IMR-90 (cell line): ENCODE results near the gene MAPK8IP1. TPM values are rescaled to one million over a fixed set of nuclear protein-coding genes. Genes with fewer than 3 reads are reported as not detected.

ENCODE experiments used
- ATAC-seq: fragments of 200-7000 bp; cut with Tn5 transposase; 2 replicates; pipeline ENCODE4 v1.9.1; 2020; ENCODE audit warnings: low read depth, mild to moderate bottlenecking, moderate library complexity
- BruUV-seq: library from RNA; stranded (reverse); fragments of 400-500 nt; replicated peaks from 2 replicates; lab custom pipeline; 2021; lab: Mats Ljungman, UMichigan
- CTCF ChIA-PET: fragments of 300-600 bp; formaldehyde crosslinking; extraction: SDS; loops from one replicate; lab custom pipeline; 2021; ENCODE audit warnings: antibody characterized with exemption; lab: Yijun Ruan, JAX
- POLR2A ChIA-PET: fragments of 300-600 bp; sonication (Branson Sonifier 250); formaldehyde crosslinking; loops from one replicate; lab custom pipeline; 2022; ENCODE audit warnings: antibody characterized with exemption; ENCODE audit not compliant: unreplicated experiment; lab: Charles Lee
- DNase-seq: peaks from one replicate; pipeline ENCODE4 v3.0.0; 2013
- H2AFZ ChIP-seq: replicated peaks from 2 replicates; pipeline ENCODE3; 2013; ENCODE audit warnings: low read length, mild to moderate bottlenecking; ENCODE audit not compliant: poor library complexity
- H2AK5ac ChIP-seq: 2 replicates; pipeline ENCODE4 v1.6.1; 2013; ENCODE audit warnings: low read depth, low read length, inconsistent platforms
- H2AK9ac ChIP-seq: replicated peaks from 2 replicates; pipeline ENCODE3; 2013; ENCODE audit warnings: mild to moderate bottlenecking, low read depth, low read length, moderate library complexity; ENCODE audit not compliant: poor library complexity
- H2BK120ac ChIP-seq: 2 replicates; pipeline ENCODE4 v1.6.1; 2013; ENCODE audit warnings: low read depth, low read length, inconsistent platforms
- H2BK15ac ChIP-seq: 3 replicates; pipeline ENCODE4 v1.6.1; 2013; ENCODE audit warnings: low read depth, low read length, inconsistent platforms
- H2BK20ac ChIP-seq: 2 replicates; pipeline ENCODE4 v1.6.1; 2013; ENCODE audit warnings: low read depth, mild to moderate bottlenecking, inconsistent platforms, low read length, moderate library complexity
- H2BK5ac ChIP-seq: 2 replicates; pipeline ENCODE4 v1.6.1; 2013; ENCODE audit warnings: mild to moderate bottlenecking, low read depth, low read length, inconsistent platforms; ENCODE audit not compliant: poor library complexity, severe bottlenecking
- H3K14ac ChIP-seq: replicated peaks from 2 replicates; pipeline ENCODE4 v1.6.1; 2013; ENCODE audit warnings: low read depth, low read length, inconsistent platforms
- H3K18ac ChIP-seq: 2 replicates; pipeline ENCODE4 v1.6.1; 2013; ENCODE audit warnings: low read depth, low read length, control low read depth
- H3K23ac ChIP-seq: 2 replicates; pipeline ENCODE4 v1.6.1; 2013; ENCODE audit warnings: low read depth, low read length, inconsistent platforms
- H3K27ac ChIP-seq: 2 replicates; pipeline ENCODE4 v1.5.1; 2013; ENCODE audit warnings: mild to moderate bottlenecking, control low read depth, low read length; ENCODE audit not compliant: insufficient read depth
- H3K27me3 ChIP-seq: 2 replicates; pipeline ENCODE4 v1.6.1; 2013; ENCODE audit warnings: low read length; ENCODE audit not compliant: control insufficient read depth, insufficient read depth
- H3K36me3 ChIP-seq: 2 replicates; pipeline ENCODE4 v1.6.1; 2013; ENCODE audit warnings: low read length, mixed read lengths; ENCODE audit not compliant: control insufficient read depth, insufficient read depth
- H3K4ac ChIP-seq: 2 replicates; pipeline ENCODE4 v1.6.1; 2013; ENCODE audit warnings: low read depth, low read length, inconsistent platforms
- H3K4me1 ChIP-seq: 2 replicates; pipeline ENCODE4 v1.6.1; 2013; ENCODE audit warnings: low read length, mixed read lengths; ENCODE audit not compliant: control insufficient read depth, insufficient read depth
- H3K4me2 ChIP-seq: 2 replicates; pipeline ENCODE4 v1.6.1; 2013; ENCODE audit warnings: low read depth, mild to moderate bottlenecking, control low read depth, low read length, moderate library complexity
- H3K4me3 ChIP-seq: 2 replicates; pipeline ENCODE4 v1.5.1; 2013; ENCODE audit warnings: low read depth, mild to moderate bottlenecking, control low read depth, low read length, moderate library complexity; ENCODE audit not compliant: insufficient read depth
- H3K56ac ChIP-seq: 2 replicates; pipeline ENCODE4 v1.6.1; 2013; ENCODE audit warnings: low read length, inconsistent platforms; ENCODE audit not compliant: insufficient read depth; ENCODE audit errors: extremely low read depth
- H3K79me1 ChIP-seq, 2 experiments: 2 replicates each; pipeline ENCODE4 v1.6.1; 2013; ENCODE audit warnings: low read length in 2 of 2, inconsistent platforms in 1 of 2, low read depth in 1 of 2
- H3K9ac ChIP-seq: 2 replicates; pipeline ENCODE4 v1.6.1; 2013; ENCODE audit warnings: low read depth, low read length, control low read depth
- H3K9me1 ChIP-seq: 2 replicates; pipeline ENCODE4 v1.6.1; 2013; ENCODE audit warnings: low read length, inconsistent platforms; ENCODE audit not compliant: insufficient read depth
- H3K9me3 ChIP-seq: 2 replicates; pipeline ENCODE4 v1.6.1; 2013; ENCODE audit warnings: low read length; ENCODE audit not compliant: control insufficient read depth, insufficient read depth
- H4K20me1 ChIP-seq: 2 replicates; pipeline ENCODE4 v1.6.1; 2013; ENCODE audit warnings: low read length, inconsistent platforms; ENCODE audit not compliant: insufficient read depth
- H4K5ac ChIP-seq: 2 replicates; pipeline ENCODE4 v1.6.1; 2013; ENCODE audit warnings: mild to moderate bottlenecking, low read depth, low read length, control low read depth
- H4K8ac ChIP-seq, 2 experiments: 2 replicates each; pipeline ENCODE4 v1.6.1; 2013; ENCODE audit warnings: low read depth in 2 of 2, low read length in 2 of 2, control low read depth in 1 of 2, inconsistent platforms in 1 of 2
- H4K91ac ChIP-seq: 2 replicates; pipeline ENCODE4 v1.6.1; 2013; ENCODE audit warnings: low read depth, low read length, inconsistent platforms; ENCODE audit not compliant: insufficient read depth
- CEBPB ChIP-seq: IDR thresholded peaks from 2 replicates; pipeline ENCODE4 v1.6.1; 2012; ENCODE audit warnings: low read depth, low read length, improper control_type of control experiment
- FOS ChIP-seq: fragments of 150-350 bp; IDR thresholded peaks from 2 replicates; pipeline ENCODE4 v1.6.1; 2016; ENCODE audit warnings: low read depth, low read length
- MAFK ChIP-seq: IDR thresholded peaks from 2 replicates; pipeline ENCODE4 v1.6.1; 2012; ENCODE audit warnings: low read depth, low read length, improper control_type of control experiment
- MAZ ChIP-seq: IDR thresholded peaks from 2 replicates; pipeline ENCODE4 v1.6.1; 2012; ENCODE audit warnings: low read depth, mild to moderate bottlenecking, low read length, improper control_type of control experiment, moderate library complexity, borderline replicate concordance
- NFE2L2 ChIP-seq: fragments of 150-350 bp; IDR thresholded peaks from 2 replicates; pipeline ENCODE4 v1.6.1; 2016; ENCODE audit warnings: low read depth, mild to moderate bottlenecking, low read length
- RAD21 ChIP-seq: IDR thresholded peaks from 2 replicates; pipeline ENCODE4 v1.6.1; 2012; ENCODE audit warnings: low read length, improper control_type of control experiment
- RCOR1 ChIP-seq: IDR thresholded peaks from 2 replicates; pipeline ENCODE4 v1.6.1; 2012; ENCODE audit warnings: mild to moderate bottlenecking, low read length, improper control_type of control experiment; ENCODE audit not compliant: insufficient replicate concordance
- SMC3 ChIP-seq: fragments of 150-350 bp; IDR thresholded peaks from 2 replicates; pipeline ENCODE4 v1.6.1; 2016; ENCODE audit warnings: low read depth, mild to moderate bottlenecking, antibody characterized with exemption, low read length, moderate library complexity
- USF2 ChIP-seq: fragments of 150-350 bp; IDR thresholded peaks from 2 replicates; pipeline ENCODE4 v1.6.1; 2017; ENCODE audit warnings: mild to moderate bottlenecking, antibody characterized with exemption, low read length, low read depth
- WGBS, 2 experiments: methylation state at CpG; one replicate each; pipeline versions ENCODE4 v1.1.5 to v1.1.7; 2013; ENCODE audit warnings: missing lambda C conversion rate in 2 of 2; ENCODE audit not compliant: insufficient read length in 1 of 2; ENCODE audit errors: extremely low coverage in 2 of 2; 5-methylcytosine and 5-hydroxymethylcytosine counted together
- dilution Hi-C: fragments of 300-500 bp; cut with HindIII; formaldehyde crosslinking; loops from one replicate; pipeline ENCODE4 v1.14.3; 2018; ENCODE audit warnings: low sequenced_read_pairs; ENCODE audit not compliant: unreplicated experiment
- in situ Hi-C: fragments of 300-500 bp; cut with MboI; formaldehyde crosslinking; loops from 3 replicates; pipeline ENCODE4 v1.14.3; 2019; ENCODE audit warnings: low sequenced_read_pairs, inconsistent platforms, mixed read lengths
- intact Hi-C: fragments of 100-400 bp; cut with micrococcal nuclease; formaldehyde crosslinking; loops from 2 replicates; pipeline ENCODE4 v1.10.0; 2022
- polyA plus RNA-seq, 3 experiments: library from polyadenylated mRNA; depleted of rRNA; stranded (reverse); fragments of >200 nt; gene quantifications; 2 replicates each; pipeline ENCODE4 v1.2.3, GENCODE V29; 2012; ENCODE audit warnings: low replicate concordance in 1 of 3
- total RNA-seq: library from RNA; depleted of rRNA; stranded (reverse); fragments of >200 nt; gene quantifications from 2 replicates; pipeline ENCODE4 v1.2.3, GENCODE V29; 2012
- TF ChIP-seq, protein P1 (sequence below): conservative IDR thresholded peaks from 2 replicates; pipeline ENCODE4 v1.5.1; 2012; ENCODE audit warnings: mild to moderate bottlenecking, low read depth, low read length, improper control_type of control experiment

The MAPK8IP1 gene
- total and polyA plus RNA-seq, 2 of the 4 experiments (the other 2 are of a cell fraction): 6.5 to 9.6 TPM

DNA sequence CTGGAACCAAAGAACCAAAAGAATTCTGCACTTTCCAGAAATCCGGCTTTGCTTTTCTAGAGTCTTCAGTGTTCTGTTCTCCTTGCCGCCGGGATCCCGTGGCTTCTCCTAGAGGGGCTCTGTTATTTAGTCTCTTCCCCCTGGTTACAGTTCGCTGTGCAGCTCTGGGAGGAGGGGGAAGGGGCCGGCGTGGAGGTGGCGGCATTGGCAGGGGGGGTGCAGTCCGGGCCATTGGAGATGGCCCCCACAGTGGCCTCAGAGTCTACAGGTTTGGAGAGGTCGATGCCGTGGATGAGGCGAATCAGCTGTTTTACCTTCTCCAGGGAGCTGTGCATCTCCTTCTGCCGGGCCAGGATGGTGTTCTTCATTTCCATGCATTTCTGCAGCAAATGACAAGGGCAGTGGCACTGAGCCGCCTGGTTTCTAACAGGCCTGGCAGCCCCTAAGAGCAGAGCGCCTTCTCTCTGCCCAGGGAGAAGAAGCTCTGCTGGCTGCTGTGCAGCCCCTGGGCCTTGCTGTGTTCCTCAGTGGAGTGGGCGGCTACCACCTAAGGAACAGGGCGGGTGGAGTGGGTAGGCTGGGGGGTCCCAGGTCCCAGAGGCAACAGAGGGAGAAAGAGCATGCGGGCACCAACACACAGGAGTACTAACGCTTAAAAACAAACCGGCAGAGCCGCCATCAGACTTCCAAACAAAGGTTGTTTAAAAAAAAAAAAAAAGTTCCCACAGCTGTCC, 48.6 kb downstream of the MAPK8IP1 start:
- ATAC-seq (no peak), DNase-seq (no peak)
- Histone ChIP-seq H3K9me3 (no peaks in the 10 kb centered on the region), H4K8ac (no peak overlapping the region), H3K9me1 (no peaks in the 10 kb centered on the region), H2AK5ac (no peak overlapping the region), H3K14ac (no peak overlapping the region), H3K9ac (no peak overlapping the region), H3K4me2 (no peak overlapping the region), H2AFZ (no peak overlapping the region), H2AK9ac (no peak overlapping the region), H4K5ac (no peak overlapping the region), H4K91ac (no peak overlapping the region), H3K4ac (no peak overlapping the region), H3K4me3 (no peak overlapping the region), H3K4me1 (no peaks in the 10 kb centered on the region; the same call in 1 of the 2 replicates), H3K23ac (no peak overlapping the region), H3K18ac (no peak overlapping the region), H3K27me3 (no peaks in the 10 kb centered on the region), H2BK15ac (no peak overlapping the region), H2BK20ac (no peak overlapping the region), H3K36me3 (peaks cover 52% of the 10 kb centered on the region), H4K20me1 (peaks cover 7% of the 10 kb centered on the region; the same call in 1 of the 2 replicates), H3K56ac (no peak overlapping the region), H2BK5ac (no peak overlapping the region), H3K79me1 (no peaks in the 10 kb centered on the region), H3K27ac (no peak overlapping the region), H2BK120ac (no peak overlapping the region)
- 87% methylated on average over 3 of the region's 21 CpGs; no CpG with 5 or more reads in 1 of the 2 experiments for WGBS, 2 experiments
- dilution Hi-C loops (no loop called here), in situ Hi-C loops (no loop called here), intact Hi-C loops (no loop called here)
- no peak for TF ChIP-seq NFE2L2
- no peak for TF ChIP-seq MAZ
- no peak for TF ChIP-seq USF2
- no peak for TF ChIP-seq MAFK
- no peak for TF ChIP-seq RAD21
- TF ChIP-seq CEBPB: no peak
- TF ChIP-seq SMC3: no peak
- TF ChIP-seq, protein P1, sequence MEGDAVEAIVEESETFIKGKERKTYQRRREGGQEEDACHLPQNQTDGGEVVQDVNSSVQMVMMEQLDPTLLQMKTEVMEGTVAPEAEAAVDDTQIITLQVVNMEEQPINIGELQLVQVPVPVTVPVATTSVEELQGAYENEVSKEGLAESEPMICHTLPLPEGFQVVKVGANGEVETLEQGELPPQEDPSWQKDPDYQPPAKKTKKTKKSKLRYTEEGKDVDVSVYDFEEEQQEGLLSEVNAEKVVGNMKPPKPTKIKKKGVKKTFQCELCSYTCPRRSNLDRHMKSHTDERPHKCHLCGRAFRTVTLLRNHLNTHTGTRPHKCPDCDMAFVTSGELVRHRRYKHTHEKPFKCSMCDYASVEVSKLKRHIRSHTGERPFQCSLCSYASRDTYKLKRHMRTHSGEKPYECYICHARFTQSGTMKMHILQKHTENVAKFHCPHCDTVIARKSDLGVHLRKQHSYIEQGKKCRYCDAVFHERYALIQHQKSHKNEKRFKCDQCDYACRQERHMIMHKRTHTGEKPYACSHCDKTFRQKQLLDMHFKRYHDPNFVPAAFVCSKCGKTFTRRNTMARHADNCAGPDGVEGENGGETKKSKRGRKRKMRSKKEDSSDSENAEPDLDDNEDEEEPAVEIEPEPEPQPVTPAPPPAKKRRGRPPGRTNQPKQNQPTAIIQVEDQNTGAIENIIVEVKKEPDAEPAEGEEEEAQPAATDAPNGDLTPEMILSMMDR: no peak
- no peak for TF ChIP-seq FOS
- no peak for TF ChIP-seq RCOR1
- BruUV-seq: no TSS peak
- POLR2A ChIA-PET: no interaction called here
- CTCF ChIA-PET: no interaction called here
